Measurements from ENCODE around the gene CYP26B1. TPM values are rescaled to one million over a fixed set of nuclear protein-coding genes. Genes with fewer than 3 reads are reported as not detected.

CYP26B1 gene
- total RNA-seq, 1 experiment from 2014 or later = 1.3 TPM

DNA sequence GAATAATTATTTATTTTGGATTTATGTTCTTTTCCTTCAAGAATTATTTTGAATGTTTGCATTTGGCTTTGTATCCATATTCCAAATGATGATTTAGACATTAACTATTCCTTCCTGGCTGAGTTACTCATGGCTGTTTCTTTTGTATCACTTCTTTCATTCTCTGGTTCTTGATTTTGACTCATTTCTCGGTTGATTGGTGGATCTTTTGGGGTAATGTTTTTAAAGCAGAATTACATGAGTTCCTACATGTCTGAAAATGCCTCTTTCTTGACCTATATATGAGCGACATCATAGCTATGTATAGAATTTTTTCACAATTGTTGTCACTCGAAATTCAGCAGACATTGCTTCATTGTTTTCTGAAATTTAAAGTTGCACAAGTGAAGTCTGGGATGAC lies 39.5 kb downstream of the CYP26B1 start:
- no peaks in the 10 kb centered on the region; the same call in 1 of the 2 replicates for H3K9me3 ChIP-seq (ENCODE audit: insufficient read depth, low read depth)
- no peak for TF ChIP-seq EZH2 (IDR thresholded peaks at IDR 0.05; ENCODE audit: low read depth)
- TF ChIP-seq, protein P1, sequence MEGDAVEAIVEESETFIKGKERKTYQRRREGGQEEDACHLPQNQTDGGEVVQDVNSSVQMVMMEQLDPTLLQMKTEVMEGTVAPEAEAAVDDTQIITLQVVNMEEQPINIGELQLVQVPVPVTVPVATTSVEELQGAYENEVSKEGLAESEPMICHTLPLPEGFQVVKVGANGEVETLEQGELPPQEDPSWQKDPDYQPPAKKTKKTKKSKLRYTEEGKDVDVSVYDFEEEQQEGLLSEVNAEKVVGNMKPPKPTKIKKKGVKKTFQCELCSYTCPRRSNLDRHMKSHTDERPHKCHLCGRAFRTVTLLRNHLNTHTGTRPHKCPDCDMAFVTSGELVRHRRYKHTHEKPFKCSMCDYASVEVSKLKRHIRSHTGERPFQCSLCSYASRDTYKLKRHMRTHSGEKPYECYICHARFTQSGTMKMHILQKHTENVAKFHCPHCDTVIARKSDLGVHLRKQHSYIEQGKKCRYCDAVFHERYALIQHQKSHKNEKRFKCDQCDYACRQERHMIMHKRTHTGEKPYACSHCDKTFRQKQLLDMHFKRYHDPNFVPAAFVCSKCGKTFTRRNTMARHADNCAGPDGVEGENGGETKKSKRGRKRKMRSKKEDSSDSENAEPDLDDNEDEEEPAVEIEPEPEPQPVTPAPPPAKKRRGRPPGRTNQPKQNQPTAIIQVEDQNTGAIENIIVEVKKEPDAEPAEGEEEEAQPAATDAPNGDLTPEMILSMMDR (conservative IDR thresholded peaks at IDR 0.05) = no peak
- H3K27me3 ChIP-seq (ENCODE audit: insufficient read depth, low read depth) = no peaks in the 10 kb centered on the region
- no TSS peak for BruUV-seq (replicated peaks)
- ChIA-PET POLR2A (ENCODE audit: unreplicated experiment) (interaction anchor here (0.6 kb wide), 1 partner anchor 269 kb away, joined by 6 read pairs; no protein-coding TSS in a partner anchor), CTCF (interaction anchor here (0.6 kb wide), 1 partner anchor 881 kb away, joined by 6 read pairs; the partner anchor contains the start of gene PAIP2B)
- peaks cover 16% of the 10 kb centered on the region for H3K4me1 ChIP-seq (replicated peaks; ENCODE audit: insufficient read depth)
- H3K36me3 ChIP-seq (ENCODE audit: low read depth) = no peaks in the 10 kb centered on the region
- peak overlapping the region; percentile 9; the same call in 1 of the 2 replicates for H3K4me2 ChIP-seq
- no peak overlapping the region for H2AFZ ChIP-seq
- intact Hi-C loops (cut with micrococcal nuclease; ENCODE audit: unreplicated experiment) = no loop called here
- no peaks in the 10 kb centered on the region for H4K20me1 ChIP-seq (ENCODE audit: insufficient read depth)
- no peaks in the 10 kb centered on the region for H3K79me2 ChIP-seq (ENCODE audit: low read depth)
- no peak overlapping the region for H3K27ac ChIP-seq
- peak in 1 of 2 experiments; percentile 47 for DNase-seq
- H3K4me3 ChIP-seq = no peak overlapping the region
- H3K9me2 ChIP-seq (ENCODE audit: insufficient read depth) = no peaks in the 10 kb centered on the region
- no peaks in the 10 kb centered on the region for H3F3A ChIP-seq (ENCODE audit: insufficient read depth, low read depth)

DNA sequence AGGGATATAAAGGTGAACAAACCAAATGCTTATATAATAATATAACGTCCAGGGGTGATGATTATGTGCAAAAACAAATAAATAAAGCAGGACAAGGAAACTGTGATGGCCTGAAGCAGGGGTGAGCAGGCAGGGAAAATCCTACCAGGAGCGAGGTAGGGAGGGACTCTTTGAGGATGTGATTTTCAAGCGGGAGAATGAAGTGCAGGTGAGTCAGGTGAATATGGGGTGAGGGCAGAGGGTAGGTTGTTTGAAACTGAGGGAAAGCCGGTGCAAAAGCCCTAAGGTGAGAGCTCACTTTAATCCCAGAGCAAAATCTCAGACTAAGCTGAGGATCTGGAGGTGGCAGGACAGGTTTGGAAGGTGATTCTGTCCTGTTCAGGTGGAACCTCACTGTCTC lies 40.7 kb downstream of the CYP26B1 start:
- ChIA-PET POLR2A (ENCODE audit: unreplicated experiment) (no interaction called here), CTCF (interaction anchor here (0.6 kb wide), 1 partner anchor 158 kb away, joined by 3 read pairs; no protein-coding TSS in a partner anchor)
- Histone ChIP-seq H3K4me2 (no peak overlapping the region), H3K4me3 (no peak overlapping the region), H3K9me3 (ENCODE audit: insufficient read depth, low read depth) (no peaks in the 10 kb centered on the region; the same call in 1 of the 2 replicates), H2AFZ (no peak overlapping the region), H3K27me3 (ENCODE audit: insufficient read depth, low read depth) (no peaks in the 10 kb centered on the region), H3K36me3 (ENCODE audit: low read depth) (no peaks in the 10 kb centered on the region), H3K9me2 (ENCODE audit: insufficient read depth) (no peaks in the 10 kb centered on the region; the same call in 1 of the 2 replicates), H3K79me2 (ENCODE audit: low read depth) (no peaks in the 10 kb centered on the region), H3F3A (ENCODE audit: insufficient read depth, low read depth) (no peaks in the 10 kb centered on the region), H3K27ac (no peak overlapping the region), H3K4me1 (replicated peaks; ENCODE audit: insufficient read depth) (peaks cover 16% of the 10 kb centered on the region), H4K20me1 (ENCODE audit: insufficient read depth) (no peaks in the 10 kb centered on the region)
- no peak for DNase-seq
- intact Hi-C loops (cut with micrococcal nuclease; ENCODE audit: unreplicated experiment) = no loop called here
- TF ChIP-seq, protein P1 (conservative IDR thresholded peaks at IDR 0.05) = no peak
- TF ChIP-seq EZH2 (IDR thresholded peaks at IDR 0.05; ENCODE audit: low read depth) = no peak
- BruUV-seq (replicated peaks) = no TSS peak

DNA sequence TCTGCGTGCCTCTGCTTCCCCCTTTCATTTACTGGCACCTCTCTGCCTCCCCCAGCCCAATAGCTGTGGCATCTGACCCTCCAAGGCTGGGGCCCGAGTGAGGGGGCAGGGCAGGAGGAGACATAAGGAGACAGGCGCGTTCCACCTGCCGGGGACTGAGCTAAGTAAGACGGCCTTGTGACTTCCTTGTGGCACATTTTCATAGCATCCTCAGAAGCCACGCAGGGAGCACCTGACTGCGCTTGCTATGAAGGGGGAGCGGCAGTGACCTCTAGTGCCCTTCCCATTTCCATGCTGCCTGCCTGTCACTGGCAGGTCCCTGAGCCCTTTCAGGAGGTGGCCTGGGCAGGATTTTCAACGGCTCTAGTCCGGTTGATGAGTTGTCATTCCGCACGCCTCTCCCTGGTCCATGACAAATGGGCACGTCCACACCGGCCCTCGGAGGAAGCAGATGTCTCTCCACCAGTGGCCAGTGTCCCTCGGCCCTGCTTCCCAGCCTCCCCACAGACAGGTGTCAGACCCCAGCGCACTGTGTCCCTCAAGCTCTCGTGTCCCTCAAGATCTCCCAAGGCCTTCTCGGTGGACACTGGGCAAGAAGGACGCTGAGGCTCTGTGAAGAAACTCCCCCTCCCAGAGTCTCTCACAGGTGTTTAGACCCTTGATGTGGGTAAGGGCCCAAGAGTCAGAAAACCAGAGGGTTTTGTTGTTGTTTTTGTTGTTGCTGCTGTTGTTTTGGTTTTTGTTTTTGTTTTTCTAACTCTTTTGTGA lies 42.7 kb downstream of the CYP26B1 start:
- no peak for DNase-seq
- Histone ChIP-seq H3K4me3 (no peak overlapping the region), H3K27ac (no peak overlapping the region), H4K20me1 (ENCODE audit: insufficient read depth) (no peaks in the 10 kb centered on the region), H3K79me2 (ENCODE audit: low read depth) (no peaks in the 10 kb centered on the region), H3K4me2 (no peak overlapping the region), H3K4me1 (replicated peaks; ENCODE audit: insufficient read depth) (peaks cover 16% of the 10 kb centered on the region), H2AFZ (no peak overlapping the region), H3K27me3 (ENCODE audit: insufficient read depth, low read depth) (no peaks in the 10 kb centered on the region), H3F3A (ENCODE audit: insufficient read depth, low read depth) (no peaks in the 10 kb centered on the region), H3K9me3 (ENCODE audit: insufficient read depth, low read depth) (no peaks in the 10 kb centered on the region; the same call in 1 of the 2 replicates), H3K9me2 (ENCODE audit: insufficient read depth) (no peaks in the 10 kb centered on the region; the same call in 1 of the 2 replicates), H3K36me3 (ENCODE audit: low read depth) (no peaks in the 10 kb centered on the region)
- BruUV-seq (replicated peaks) = no TSS peak
- ChIA-PET POLR2A (ENCODE audit: unreplicated experiment) (no interaction called here), CTCF (no interaction called here)
- no peak for TF ChIP-seq EZH2 (IDR thresholded peaks at IDR 0.05; ENCODE audit: low read depth)
- TF ChIP-seq, protein P1 (conservative IDR thresholded peaks at IDR 0.05) = no peak
- intact Hi-C loops (cut with micrococcal nuclease; ENCODE audit: unreplicated experiment) = no loop called here
